ENCODE data around the gene ZDHHC8.

The ZDHHC8 gene

DNA sequence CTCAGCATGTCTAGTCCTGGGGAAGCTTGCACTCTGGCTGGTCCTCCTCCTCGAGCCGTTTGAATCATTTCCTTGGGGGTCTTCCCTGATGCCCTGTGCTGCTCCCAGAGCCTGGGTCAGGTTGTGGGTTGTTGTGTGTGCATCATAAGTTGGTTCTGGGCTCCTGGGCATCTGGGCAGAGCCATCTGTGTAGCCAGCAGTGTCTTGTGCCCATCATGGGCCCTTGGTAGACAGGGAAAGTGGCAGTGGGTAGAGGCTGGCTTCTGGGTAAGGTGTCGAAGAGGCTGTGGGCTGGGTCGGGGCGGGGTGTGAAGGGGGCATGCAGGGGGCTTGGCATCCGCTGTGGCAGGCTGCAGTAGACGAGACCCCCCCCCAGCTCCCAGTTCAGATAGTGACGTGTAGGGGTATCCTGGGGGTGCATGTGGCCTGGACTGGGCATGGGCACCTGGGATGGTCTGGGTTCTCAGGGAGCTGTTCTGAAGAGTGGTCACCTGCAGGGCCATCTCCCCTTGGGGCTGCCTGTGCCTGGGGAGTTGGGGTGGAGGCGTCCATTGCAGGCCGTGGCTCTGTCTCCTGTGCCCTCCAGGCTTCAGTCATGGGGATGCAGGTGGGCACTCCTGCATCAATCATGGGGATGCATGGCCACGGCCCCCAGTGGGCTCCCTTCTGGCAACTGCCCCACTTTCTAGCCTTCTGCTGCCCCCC, 7.4 kb upstream of the ZDHHC8 start:
- no peak overlapping the region for H3K27ac ChIP-seq
- H3K9me3 ChIP-seq (ENCODE audit: low read depth, low read length) = no peaks in the 10 kb centered on the region
- no peak overlapping the region for H3K4me3 ChIP-seq
- no peak for TF ChIP-seq FOXP2 (optimal IDR thresholded peaks at IDR 0.05; ENCODE audit: control extremely low read depth, extremely low read length, insufficient read depth)
- no peak for TF ChIP-seq EZH2 (IDR thresholded peaks at IDR 0.05)
- TF ChIP-seq POLR2AphosphoS5 (IDR thresholded peaks at IDR 0.05; ENCODE audit: borderline replicate concordance, low read depth, low read length) = no peak
- no peak overlapping the region for H3K9ac ChIP-seq (ENCODE audit: insufficient read length)
- peaks cover 86% of the 10 kb centered on the region for H3K36me3 ChIP-seq (ENCODE audit: insufficient read depth, low read length)
- DNase-seq (ENCODE audit: low read depth, low spot score) = no peak

DNA sequence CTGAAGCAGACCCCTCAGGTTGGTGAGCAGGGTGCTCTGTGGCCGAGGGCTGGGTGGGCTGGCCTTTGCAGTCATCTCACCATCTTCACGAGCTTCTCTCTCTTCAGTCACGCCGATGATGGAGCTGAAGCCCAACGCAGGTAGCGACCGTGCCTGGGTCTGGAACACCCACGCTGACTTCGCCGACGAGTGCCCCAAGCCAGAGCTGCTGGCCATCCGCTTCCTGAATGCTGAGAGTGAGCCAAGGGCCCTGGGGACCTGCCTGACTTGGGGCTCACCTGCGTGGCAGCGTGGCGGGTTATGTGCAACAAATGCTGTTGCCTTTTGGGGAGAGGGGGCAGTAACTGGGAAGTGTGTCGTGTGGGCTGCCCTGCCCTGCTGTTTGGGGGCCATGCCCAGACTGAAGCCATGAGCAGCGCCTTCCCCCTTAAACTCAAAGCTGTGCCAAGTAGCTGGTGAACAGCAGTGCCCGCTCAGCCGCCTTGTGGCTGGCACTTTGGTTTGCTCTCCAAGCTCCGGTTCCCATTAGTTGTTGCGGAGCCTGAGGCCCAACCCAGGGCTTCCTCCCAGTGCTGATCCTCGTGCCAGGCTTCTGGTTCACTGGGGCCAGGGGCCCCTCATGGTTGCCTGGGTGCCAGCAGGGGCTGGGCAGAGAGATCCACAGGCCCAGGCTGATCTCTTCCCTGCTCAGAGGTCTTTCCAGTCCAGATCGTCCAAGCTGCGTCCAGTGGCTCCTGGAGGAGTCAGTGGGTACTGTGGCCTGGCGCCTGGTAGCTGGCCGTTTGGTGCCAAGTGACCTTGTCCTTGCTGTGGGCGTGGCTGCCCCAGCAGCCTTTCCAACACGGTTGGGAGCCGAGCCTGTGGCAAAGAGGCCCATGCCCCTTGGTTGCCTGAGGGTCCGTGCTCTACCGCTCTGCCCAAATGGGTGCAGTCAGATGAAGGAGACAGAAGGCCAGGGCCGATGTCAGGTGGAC, 6.1 kb upstream of the ZDHHC8 start:
- Histone ChIP-seq H3K4me3 (no peak overlapping the region), H3K36me3 (ENCODE audit: insufficient read depth, low read length) (peaks cover 73% of the 10 kb centered on the region), H3K9me3 (ENCODE audit: low read depth, low read length) (no peaks in the 10 kb centered on the region), H3K27ac (no peak overlapping the region), H3K9ac (ENCODE audit: insufficient read length) (no peak overlapping the region)
- TF ChIP-seq FOXP2 (optimal IDR thresholded peaks at IDR 0.05; ENCODE audit: control extremely low read depth, extremely low read length, insufficient read depth) (no peak), POLR2AphosphoS5 (IDR thresholded peaks at IDR 0.05; ENCODE audit: borderline replicate concordance, low read depth, low read length) (no peak; the same call in 1 of the 2 replicates), EZH2 (IDR thresholded peaks at IDR 0.05) (no peak)
- no peak for DNase-seq (ENCODE audit: low read depth, low spot score)

DNA sequence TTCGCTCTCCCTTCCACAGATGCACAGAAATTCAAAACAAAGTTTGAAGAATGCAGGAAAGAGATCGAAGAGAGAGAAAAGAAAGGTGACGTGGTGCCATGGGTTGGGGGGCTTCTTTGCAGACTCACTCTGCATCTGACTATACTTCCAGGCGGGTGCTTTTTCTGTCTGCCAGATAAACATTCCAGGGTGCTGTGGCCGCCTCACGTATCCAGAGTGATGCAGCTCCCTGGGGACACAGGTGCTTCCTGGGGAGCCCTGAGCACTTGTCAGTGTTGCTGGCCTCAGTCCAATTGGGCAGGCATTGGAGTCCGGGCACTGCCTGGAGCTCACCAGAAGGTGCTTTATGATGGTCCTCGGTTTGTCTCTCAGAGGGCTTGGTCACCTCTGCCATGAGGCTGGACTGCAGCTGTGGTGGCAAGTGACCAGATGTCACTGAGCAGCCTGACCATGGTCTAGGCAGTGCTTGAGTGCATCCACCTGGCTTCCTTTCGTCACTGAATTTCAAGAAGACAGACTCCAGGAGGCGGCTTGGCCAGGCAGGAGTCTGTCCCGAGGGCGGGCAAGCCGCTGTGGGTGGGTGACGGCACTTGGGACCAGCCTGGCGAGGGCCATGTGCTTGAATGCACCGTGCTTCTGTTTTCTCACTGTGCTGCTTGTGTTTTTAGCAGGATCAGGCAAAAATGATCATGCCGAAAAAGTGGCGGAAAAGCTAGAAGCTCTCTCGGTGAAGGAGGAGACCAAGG, 5.1 kb upstream of the ZDHHC8 start:
- H3K9me3 ChIP-seq (ENCODE audit: low read depth, low read length) = no peaks in the 10 kb centered on the region
- no peak overlapping the region for H3K9ac ChIP-seq (ENCODE audit: insufficient read length)
- TF ChIP-seq POLR2AphosphoS5 (IDR thresholded peaks at IDR 0.05; ENCODE audit: borderline replicate concordance, low read depth, low read length) (no peak), FOXP2 (optimal IDR thresholded peaks at IDR 0.05; ENCODE audit: control extremely low read depth, extremely low read length, insufficient read depth) (no peak), EZH2 (IDR thresholded peaks at IDR 0.05) (no peak)
- no peak overlapping the region for H3K4me3 ChIP-seq
- H3K36me3 ChIP-seq (ENCODE audit: insufficient read depth, low read length) = peaks cover 64% of the 10 kb centered on the region
- no peak overlapping the region for H3K27ac ChIP-seq
- no peak for DNase-seq (ENCODE audit: low read depth, low spot score)

DNA sequence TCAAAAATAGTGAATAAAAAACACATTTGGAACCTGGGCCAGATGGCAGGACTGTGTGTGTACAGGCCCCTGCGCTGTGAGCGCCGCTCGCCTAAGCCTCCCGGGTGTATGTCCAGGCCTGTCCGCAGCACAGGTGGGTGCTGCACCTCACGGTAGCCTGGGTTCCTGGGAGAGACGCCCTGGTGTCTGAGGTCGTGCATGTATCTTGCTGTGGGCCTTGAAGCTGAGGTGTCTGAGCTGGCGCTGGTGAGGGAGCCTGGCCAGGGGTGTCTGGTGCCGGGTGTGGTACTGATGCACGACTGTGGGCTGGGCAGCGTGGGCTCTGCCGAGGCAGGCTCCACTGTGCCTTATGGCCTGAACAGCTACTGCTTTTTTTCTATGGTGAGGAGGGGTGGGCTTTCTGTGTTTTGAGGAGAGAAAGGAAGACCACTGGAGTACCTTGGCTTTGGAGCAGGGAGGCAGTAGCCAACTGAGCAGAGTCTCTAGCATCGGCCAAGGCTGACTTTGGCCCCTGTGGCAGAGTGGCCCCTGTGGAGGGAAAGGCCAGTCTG, 4.2 kb upstream of the ZDHHC8 start:
- Histone ChIP-seq H3K4me3 (no peak overlapping the region), H3K9ac (ENCODE audit: insufficient read length) (no peak overlapping the region), H3K9me3 (ENCODE audit: low read depth, low read length) (no peaks in the 10 kb centered on the region), H3K27ac (no peak overlapping the region), H3K36me3 (ENCODE audit: insufficient read depth, low read length) (peaks cover 55% of the 10 kb centered on the region)
- no peak for DNase-seq (ENCODE audit: low read depth, low spot score)
- peak; percentile 50 for TF ChIP-seq POLR2AphosphoS5 (IDR thresholded peaks at IDR 0.05; ENCODE audit: borderline replicate concordance, low read depth, low read length)
- no peak for TF ChIP-seq FOXP2 (optimal IDR thresholded peaks at IDR 0.05; ENCODE audit: control extremely low read depth, extremely low read length, insufficient read depth)
- no peak for TF ChIP-seq EZH2 (IDR thresholded peaks at IDR 0.05)

DNA sequence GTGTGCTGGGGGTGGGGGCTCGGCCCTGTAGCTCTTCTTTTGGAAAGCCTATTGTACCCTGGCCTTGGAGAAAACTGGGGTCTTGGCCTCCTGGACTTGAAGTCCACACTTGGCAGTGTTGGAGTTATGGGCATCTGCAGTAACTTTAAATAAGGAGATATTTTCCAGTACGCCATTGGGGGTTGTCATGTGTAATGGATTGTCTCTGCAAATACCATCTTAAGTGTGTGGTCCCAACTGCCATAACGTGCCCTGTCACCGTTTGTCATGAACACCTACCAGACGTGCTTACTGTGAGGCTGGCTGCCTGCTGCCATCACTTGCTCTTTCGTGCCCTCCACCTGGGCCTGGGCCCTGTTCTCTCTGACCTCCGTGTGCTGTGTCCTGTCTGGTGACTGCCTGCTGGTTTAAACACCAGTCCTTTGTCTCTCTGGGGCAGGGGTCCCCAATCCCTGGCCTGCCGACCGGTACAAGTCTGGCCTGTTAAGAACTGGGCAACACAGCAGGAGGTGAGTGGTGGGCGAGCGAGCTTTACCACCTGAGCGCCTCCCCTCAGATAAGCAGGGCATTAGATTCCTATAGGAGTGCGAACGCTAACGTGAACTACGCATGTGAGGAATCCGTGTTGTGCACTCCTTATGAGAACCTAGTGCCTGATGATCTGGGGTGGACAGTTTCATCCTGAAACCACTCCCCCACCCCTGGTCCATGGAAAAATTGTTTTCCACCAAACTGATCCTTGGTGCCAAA, 3.6 kb upstream of the ZDHHC8 start:
- Histone ChIP-seq H3K27ac (no peak overlapping the region), H3K9me3 (ENCODE audit: low read depth, low read length) (no peaks in the 10 kb centered on the region), H3K36me3 (ENCODE audit: insufficient read depth, low read length) (peaks cover 50% of the 10 kb centered on the region), H3K9ac (ENCODE audit: insufficient read length) (no peak overlapping the region), H3K4me3 (no peak overlapping the region)
- TF ChIP-seq POLR2AphosphoS5 (IDR thresholded peaks at IDR 0.05; ENCODE audit: borderline replicate concordance, low read depth, low read length) = no peak; the same call in 1 of the 2 replicates
- TF ChIP-seq FOXP2 (optimal IDR thresholded peaks at IDR 0.05; ENCODE audit: control extremely low read depth, extremely low read length, insufficient read depth) = no peak
- no peak for TF ChIP-seq EZH2 (IDR thresholded peaks at IDR 0.05)
- DNase-seq (ENCODE audit: low read depth, low spot score) = no peak

DNA sequence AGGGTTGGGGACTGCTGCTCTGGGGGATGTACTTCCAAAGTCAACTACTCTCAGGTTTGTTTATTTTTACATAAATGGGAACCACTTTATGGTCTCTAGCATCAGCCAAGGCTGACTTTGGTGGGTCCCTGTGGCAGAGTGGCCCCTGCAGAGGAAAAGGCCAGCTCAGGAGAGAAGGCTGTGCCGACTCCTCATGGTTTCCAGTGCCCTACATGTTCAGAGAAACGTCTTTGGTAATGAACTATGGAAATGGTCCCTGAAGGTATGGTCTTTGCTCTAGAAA, 3.0 kb upstream of the ZDHHC8 start:
- Histone ChIP-seq H3K27ac (no peak overlapping the region), H3K36me3 (ENCODE audit: insufficient read depth, low read length) (peaks cover 46% of the 10 kb centered on the region)

DNA sequence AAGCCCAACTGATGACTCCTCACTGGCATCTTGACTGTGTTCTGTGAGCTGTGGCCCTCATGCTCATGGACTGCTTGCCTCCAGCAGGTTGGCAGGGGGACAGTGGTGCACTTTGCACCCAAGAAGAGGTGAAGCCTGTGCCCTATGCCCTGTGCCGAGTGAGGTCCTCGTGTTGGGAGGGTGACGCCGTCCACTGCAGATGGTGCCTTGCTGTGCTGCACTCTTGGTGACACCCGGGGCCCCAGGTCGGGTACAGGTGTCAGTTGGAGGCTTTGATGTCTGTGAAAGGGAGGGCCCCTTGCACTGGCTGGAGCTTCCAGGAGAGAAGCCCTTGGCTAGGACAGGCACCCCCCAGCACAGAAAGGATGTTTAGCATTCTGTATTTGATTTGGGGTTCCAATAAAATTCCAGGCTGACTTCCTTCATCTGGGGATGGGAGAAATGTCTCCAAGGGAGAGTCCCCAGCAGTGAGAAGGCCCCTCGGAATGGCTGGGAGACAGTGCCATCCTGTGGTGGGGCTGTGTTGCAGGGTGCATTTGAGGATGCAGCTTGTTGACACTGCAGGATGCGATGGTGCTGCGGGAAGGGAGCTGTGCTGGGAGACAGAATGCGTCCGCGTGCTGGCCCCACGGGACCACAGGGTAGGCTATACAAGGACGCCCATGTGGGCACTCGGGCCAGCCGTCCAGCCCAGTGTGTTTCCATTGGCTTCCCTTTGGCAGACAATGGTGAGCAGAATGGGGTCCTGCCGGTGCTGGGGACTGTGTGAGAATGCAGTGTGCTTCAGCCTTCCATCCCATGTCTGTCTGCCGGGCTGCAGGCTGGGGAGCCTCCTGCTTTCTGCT, 2.5 kb upstream of the ZDHHC8 start:
- H3K36me3 ChIP-seq (ENCODE audit: insufficient read depth, low read length) = peaks cover 40% of the 10 kb centered on the region
- TF ChIP-seq EZH2 (IDR thresholded peaks at IDR 0.05) = no peak
- no peak for TF ChIP-seq POLR2AphosphoS5 (IDR thresholded peaks at IDR 0.05; ENCODE audit: borderline replicate concordance, low read depth, low read length)
- no peak overlapping the region for H3K9ac ChIP-seq (ENCODE audit: insufficient read length)
- H3K9me3 ChIP-seq (ENCODE audit: low read depth, low read length) = no peaks in the 10 kb centered on the region
- no peak overlapping the region for H3K4me3 ChIP-seq
- DNase-seq (ENCODE audit: low read depth, low spot score) = no peak
- H3K27ac ChIP-seq = no peak overlapping the region

More for the DNA sequence above, 3.0 kb upstream of the ZDHHC8 start:
- TF ChIP-seq FOXP2 (optimal IDR thresholded peaks at IDR 0.05; ENCODE audit: control extremely low read depth, extremely low read length, insufficient read depth) (no peak), EZH2 (IDR thresholded peaks at IDR 0.05) (no peak), POLR2AphosphoS5 (IDR thresholded peaks at IDR 0.05; ENCODE audit: borderline replicate concordance, low read depth, low read length) (no peak; the same call in 1 of the 2 replicates)
- no peak for DNase-seq (ENCODE audit: low read depth, low spot score)
- Histone ChIP-seq H3K9me3 (ENCODE audit: low read depth, low read length) (no peaks in the 10 kb centered on the region), H3K4me3 (no peak overlapping the region), H3K9ac (ENCODE audit: insufficient read length) (no peak overlapping the region)

Measured in SK-N-MC (cell line).